HG03432 (cell line): ENCODE measurements around the gene BBS5.
"Not testable (repeated sequence)": the region's sequence is repeated elsewhere in the genome, so short reads cannot be mapped to it uniquely, and the experiment has no call there.

Experiments used
- ATAC-seq: cut with Tn5 transposase; IDR thresholded peaks from one replicate; pipeline ENCODE4 v1.9.1; 2021; ENCODE audit warnings: mild to moderate bottlenecking, moderate library complexity; ENCODE audit not compliant: unreplicated experiment

Gene BBS5

DNA sequence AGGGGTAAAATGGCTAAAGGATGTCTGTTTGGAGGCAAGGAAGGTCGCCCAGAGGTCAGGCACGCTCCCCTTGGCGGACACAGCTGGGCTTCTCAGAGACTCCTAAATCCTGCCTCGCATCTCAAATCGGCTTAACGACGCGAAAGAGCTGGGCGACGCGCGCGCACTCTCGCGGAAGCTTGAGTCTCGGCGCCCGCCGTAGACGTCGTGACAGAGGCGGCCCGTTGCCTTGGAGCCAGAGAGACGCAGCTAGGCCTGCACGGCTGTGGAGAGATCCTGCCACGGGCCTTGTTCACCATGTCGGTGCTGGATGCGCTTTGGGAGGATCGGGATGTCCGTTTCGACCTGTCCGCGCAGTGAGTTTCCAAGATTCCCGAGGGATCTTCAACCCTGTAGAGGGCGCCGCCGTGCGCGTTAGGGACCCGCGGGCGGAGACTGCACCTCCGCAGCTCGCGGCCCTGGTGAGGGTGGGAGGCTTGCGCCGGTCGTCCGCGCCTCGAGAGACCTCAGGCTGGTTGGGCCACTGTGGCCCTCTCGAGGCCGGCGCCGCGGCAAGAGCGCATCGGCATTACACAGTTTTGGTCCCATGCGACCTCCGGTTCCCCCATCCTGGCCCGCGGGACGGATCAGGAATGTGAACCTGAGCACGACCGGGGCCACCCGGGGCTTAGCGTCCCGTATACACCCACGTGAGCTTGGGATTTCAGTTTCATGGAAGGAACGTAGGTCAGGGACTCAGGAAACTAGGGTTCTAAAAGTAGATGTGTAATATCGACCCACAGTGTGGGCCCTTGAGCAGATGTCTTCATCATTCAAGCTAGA lies at the start of gene BBS5:
BBS5 (plus strand) TSS at position 238 of the 822 bp plus-strand sequence; CDS start at position 298, 60 bp downstream.
- ATAC-seq: peak; percentile 98

- ATAC-seq: not testable (repeated sequence)
These were observed 47.5 kb upstream of the BBS5 start for GRCh38 chr2:169431772-169432171.

DNA sequence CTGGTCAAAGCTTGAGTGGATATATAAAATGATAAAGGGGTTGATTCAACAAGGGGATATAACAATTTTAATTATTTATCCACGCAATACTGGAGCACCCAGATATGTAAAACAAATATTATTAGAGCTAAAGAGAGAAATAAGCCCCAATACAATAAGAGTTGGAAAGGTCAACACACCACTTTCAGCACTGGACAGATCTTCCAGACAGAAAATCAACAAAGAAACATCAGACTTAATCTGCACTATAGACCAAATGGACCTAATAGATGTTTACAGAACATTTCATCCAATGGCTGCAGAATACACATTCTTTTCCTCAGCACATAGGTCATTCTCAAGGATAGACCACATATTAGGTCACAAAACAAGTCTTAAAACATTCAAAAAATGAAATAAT lies 45.1 kb upstream of the BBS5 start:
- not testable (repeated sequence) for ATAC-seq

DNA sequence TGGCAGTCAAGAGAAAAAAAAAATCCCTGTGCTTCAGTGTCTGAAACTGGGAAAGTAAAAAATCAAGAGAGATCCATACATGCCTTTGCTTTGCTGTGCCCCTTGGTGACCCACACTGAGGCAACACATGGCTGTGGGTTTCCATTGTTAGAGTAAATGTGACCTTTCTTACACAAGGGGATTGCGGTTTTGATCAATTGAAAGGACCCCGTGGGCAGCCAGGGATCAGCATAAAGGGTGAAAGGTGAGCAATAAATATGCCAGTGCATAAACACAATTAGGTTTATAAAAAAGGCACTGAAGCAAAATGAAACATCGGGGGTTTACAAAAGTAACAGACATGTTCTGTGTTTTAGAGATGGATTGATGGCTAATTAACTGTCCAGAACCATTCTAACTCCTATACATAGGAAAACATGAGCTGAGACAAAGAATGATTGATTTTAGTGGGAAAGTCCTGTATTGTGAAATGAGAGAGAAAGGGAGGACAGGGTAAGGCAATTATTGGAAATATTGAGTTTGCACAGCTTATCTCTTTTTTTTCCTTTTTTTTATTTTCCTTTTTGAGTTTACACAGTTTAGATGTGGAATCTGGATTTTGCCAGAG lies 40.7 kb upstream of the BBS5 start:
- no peak for ATAC-seq

- no peak for ATAC-seq
These were observed 39.4 kb upstream of the BBS5 start for GRCh38 chr2:169439900-169440299.

GRCh38 chr2:169446452-169446851 lies 32.8 kb upstream of the BBS5 start:
- ATAC-seq: no peak

DNA sequence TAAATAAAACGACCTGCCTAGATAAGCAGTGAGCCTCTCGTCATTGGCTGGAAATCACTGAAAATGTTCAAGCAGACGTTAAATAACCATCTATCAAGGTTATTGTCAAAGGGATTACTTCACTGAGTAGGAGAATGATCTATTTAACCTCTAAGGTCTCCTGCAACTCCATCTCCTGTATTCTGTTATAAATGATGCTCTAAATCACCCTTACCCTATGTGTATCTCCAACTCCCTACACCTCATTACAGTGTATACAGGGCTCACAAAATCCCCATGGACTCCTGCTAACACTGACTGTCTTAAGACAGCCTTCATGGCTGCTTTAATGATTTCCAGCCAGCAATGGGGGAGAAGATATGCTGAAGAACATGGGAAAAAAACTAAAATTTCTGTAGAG lies 31.0 kb upstream of the BBS5 start:
- ATAC-seq: no peak

DNA sequence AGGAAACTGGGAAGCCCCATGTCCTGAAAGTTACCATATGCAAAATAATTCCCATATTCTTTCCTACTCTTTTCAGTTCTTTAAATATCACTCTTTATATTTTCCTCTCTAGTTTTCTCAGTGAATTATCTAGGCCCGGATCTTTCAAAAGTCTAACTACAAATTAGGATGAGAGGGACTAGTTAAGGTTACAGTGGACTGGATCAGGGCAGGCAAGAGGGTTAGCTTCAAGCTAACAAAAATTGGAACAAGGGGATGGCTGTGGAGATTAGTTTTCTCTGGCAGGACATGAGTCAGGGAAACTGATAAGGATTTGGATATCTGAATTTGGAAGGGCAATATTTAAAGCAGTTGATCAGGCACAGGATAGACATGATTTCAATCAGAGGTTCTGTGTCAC lies 30.4 kb upstream of the BBS5 start:
- ATAC-seq: no peak

DNA sequence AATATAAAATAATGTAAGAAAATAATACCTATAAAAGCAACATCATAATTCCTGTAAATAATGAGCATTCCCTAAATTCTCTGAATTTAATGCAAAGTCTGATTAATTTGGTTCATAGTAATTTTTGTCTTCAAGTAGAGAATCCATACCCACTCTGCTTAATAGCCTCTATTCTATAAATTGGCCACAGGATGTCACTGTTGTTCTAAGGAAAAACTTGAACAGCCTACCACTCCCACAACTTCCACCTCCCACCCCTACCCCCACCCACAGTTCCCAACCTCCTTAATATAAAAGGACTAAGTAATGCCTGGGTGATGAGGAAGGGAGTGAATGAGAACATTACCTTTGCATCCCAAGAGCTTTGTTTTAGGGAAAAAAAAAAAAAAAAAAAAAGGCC lies 27.2 kb upstream of the BBS5 start:
- no peak for ATAC-seq

DNA sequence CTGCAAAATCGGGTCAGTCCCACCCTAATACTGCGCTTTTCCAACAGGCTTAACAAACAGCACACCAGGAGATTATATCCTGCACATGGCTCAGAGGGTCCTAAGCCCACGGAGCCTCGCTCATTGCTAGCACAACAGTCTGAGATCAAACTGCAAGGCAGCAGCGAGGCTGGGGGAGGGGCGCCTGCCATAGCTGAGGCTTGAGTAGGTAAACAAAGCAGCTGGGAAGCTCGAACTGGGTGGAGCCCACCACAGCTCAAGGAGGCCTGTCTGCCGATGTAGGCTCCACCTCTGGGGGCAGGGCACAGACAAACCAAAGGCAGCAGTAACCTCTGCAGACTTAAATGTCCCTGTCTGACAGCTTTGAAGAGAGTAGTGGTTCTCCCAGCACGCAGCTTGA lies 26.2 kb upstream of the BBS5 start:
- not testable (repeated sequence) for ATAC-seq

GRCh38 chr2:169461143-169461542 lies 18.2 kb upstream of the BBS5 start:
- ATAC-seq: no peak

DNA sequence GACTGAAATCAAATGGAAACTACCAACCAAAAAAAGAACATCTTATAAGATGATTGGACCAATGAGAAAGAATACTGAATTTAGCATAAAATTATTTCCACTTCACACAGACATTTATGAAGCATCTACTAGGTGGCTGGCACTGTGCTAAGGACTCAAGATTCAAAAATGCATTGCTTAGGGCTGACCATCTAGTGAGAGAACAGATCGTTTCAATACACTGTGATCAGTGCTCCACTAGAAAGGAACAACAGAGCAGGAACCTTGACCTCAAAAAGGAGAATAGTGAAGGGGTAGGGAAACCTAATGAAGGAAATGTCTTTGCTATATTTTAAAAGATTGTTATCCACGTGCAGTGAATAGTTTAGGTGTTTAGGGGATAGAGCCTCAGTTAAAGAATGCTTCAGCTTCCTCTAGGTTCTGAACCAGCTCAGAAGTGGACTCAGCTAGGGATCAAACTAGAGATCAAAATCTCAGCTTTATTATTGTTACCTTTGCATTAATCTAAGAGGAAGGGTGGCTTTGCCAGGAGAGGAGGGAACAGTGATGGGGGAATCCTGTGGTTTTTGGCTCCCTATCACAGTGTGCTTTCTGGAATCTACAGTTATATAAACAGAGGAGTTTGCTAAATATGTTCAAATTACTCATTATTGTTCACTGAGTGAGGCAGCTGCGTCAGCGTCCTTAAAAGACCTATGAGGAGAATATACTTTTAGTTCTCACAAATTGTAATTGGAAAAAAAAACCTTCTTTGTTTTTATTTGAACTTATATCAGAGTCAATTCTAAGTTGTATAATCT lies 16.2 kb upstream of the BBS5 start:
- no peak for ATAC-seq

DNA sequence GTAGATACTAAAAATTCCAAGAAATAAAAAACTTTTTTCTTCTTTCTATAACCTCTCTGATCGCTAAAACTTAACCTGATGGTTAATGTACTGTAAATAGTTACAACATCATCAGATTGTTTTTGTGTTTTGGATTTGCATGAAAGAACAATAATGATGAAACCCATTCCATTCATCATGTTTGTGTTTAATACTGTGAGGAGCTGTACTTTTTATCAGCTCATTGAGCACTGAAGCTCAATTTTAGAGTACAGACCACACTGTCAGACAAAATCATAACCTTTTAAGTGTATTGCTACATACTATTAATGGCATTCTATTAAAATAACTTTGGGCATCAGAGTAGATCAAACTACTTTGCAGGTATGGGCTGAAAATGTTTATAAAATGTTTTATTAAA lies 14.8 kb upstream of the BBS5 start:
- ATAC-seq: no peak

GRCh38 chr2:169464882-169465281 lies 14.4 kb upstream of the BBS5 start:
- no peak for ATAC-seq

DNA sequence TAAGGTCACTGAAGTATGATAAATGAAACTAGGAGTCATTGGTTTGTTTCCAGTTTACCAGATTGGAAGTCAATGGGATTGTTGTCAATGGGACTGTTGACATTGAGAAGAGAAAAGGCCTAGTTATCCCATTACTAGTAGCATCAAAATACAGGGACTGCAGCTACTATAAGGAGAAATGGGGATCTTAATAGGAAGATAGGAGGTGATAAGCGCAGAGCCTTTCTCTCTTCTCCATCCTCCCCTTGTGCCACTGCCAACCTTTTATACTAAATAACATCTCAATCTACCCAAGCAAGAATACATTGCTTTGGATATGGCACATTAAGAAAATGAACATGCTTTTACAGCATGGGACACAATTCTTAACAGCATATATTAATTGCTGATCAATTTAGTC lies 10.5 kb upstream of the BBS5 start:
- ATAC-seq: no peak

- no peak for ATAC-seq
These were observed 9.2 kb upstream of the BBS5 start for GRCh38 chr2:169469952-169470572.

DNA sequence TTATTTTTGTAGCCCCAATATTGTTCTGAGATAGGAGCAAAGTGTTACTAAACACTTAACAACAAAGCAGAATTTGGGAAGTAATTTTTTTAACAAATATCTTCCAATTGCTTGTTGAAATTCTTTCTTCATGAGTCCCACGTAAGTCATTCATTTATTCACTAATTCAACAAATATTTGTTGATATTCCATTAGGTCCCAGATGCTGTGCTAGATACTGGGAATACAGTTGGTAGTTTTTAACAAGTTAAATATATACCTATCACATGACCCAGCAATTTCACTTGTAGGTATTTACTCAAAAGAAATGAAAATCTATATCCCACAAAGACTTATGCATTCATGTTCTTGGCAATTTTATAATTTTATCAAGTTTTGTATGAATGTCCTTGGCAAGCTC lies 7.0 kb upstream of the BBS5 start:
- no peak for ATAC-seq

DNA sequence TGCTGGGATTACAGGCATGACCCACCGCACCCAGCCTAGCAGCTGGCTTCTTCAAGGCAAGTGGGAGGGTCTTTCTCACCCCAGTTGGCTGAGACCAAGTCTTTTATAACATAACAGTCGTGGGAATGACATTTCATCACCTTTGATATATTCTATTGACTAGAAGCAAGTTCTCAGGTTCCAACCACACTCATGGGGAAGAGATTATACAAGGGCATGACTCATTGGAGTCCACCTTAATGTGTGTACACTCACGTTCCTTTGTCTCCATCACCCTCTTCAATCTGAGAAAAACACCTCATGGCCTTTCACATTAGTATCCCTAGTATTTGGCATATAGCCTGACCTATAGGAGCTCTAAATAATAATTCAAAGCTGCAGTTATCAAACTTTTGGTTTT lies 2.8 kb upstream of the BBS5 start:
- ATAC-seq: no peak

GRCh38 chr2:169478339-169478738 lies 955 bp upstream of the BBS5 start:
- ATAC-seq: no peak

DNA sequence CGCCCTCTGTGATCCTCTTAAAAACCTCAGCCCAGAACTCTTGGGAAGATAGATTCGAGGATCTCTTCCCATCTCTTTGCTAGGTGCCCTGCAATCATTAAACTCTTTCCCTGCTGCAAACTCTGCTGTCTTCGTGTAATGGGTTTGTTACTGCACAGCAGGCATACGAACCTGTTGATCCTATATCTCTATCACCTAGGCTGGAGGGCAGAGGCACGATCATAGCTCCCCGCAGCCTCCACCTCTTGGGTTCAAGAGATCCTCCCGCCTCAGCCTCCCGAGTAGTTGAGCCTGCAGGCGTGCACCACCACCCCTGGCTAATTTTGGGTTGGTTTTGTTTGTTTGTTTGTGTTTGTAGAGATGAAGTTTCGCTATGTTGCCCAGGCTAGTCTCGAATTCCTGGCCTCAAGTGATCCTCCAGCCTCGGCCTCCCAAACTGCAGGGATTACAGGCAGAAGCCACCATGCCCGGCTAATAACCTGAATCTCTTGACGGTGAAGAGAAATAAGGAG lies 493 bp upstream of the BBS5 start:
- ATAC-seq: no peak

GRCh38 chr2:169480079-169480465 lies 778 bp downstream of the BBS5 start:
- ATAC-seq: no peak
